IMR-90 (cell line): Measurements from ENCODE around the gene PTCH2. TPM values are rescaled to one million over a fixed set of nuclear protein-coding genes. Genes with fewer than 3 reads are reported as not detected.

ENCODE experiments used
- ATAC-seq: fragments of 200-7000 bp; cut with Tn5 transposase; 2 replicates; pipeline ENCODE4 v1.9.1; 2020; ENCODE audit warnings: low read depth, mild to moderate bottlenecking, moderate library complexity
- BruUV-seq: library from RNA; stranded (reverse); fragments of 400-500 nt; replicated peaks from 2 replicates; lab custom pipeline; 2021; lab: Mats Ljungman, UMichigan
- CTCF ChIA-PET: fragments of 300-600 bp; formaldehyde crosslinking; extraction: SDS; loops from one replicate; lab custom pipeline; 2021; ENCODE audit warnings: antibody characterized with exemption; lab: Yijun Ruan, JAX
- POLR2A ChIA-PET: fragments of 300-600 bp; sonication (Branson Sonifier 250); formaldehyde crosslinking; loops from one replicate; lab custom pipeline; 2022; ENCODE audit warnings: antibody characterized with exemption; ENCODE audit not compliant: unreplicated experiment; lab: Charles Lee
- DNase-seq: peaks from one replicate; pipeline ENCODE4 v3.0.0; 2013
- H2AFZ ChIP-seq: replicated peaks from 2 replicates; pipeline ENCODE3; 2013; ENCODE audit warnings: low read length, mild to moderate bottlenecking; ENCODE audit not compliant: poor library complexity
- H2AK5ac ChIP-seq: 2 replicates; pipeline ENCODE4 v1.6.1; 2013; ENCODE audit warnings: low read depth, low read length, inconsistent platforms
- H2AK9ac ChIP-seq: replicated peaks from 2 replicates; pipeline ENCODE3; 2013; ENCODE audit warnings: mild to moderate bottlenecking, low read depth, low read length, moderate library complexity; ENCODE audit not compliant: poor library complexity
- H2BK120ac ChIP-seq: 2 replicates; pipeline ENCODE4 v1.6.1; 2013; ENCODE audit warnings: low read depth, low read length, inconsistent platforms
- H2BK15ac ChIP-seq: 3 replicates; pipeline ENCODE4 v1.6.1; 2013; ENCODE audit warnings: low read depth, low read length, inconsistent platforms
- H2BK20ac ChIP-seq: 2 replicates; pipeline ENCODE4 v1.6.1; 2013; ENCODE audit warnings: low read depth, mild to moderate bottlenecking, inconsistent platforms, low read length, moderate library complexity
- H2BK5ac ChIP-seq: 2 replicates; pipeline ENCODE4 v1.6.1; 2013; ENCODE audit warnings: mild to moderate bottlenecking, low read depth, low read length, inconsistent platforms; ENCODE audit not compliant: poor library complexity, severe bottlenecking
- H3K14ac ChIP-seq: replicated peaks from 2 replicates; pipeline ENCODE4 v1.6.1; 2013; ENCODE audit warnings: low read depth, low read length, inconsistent platforms
- H3K18ac ChIP-seq: 2 replicates; pipeline ENCODE4 v1.6.1; 2013; ENCODE audit warnings: low read depth, low read length, control low read depth
- H3K23ac ChIP-seq: 2 replicates; pipeline ENCODE4 v1.6.1; 2013; ENCODE audit warnings: low read depth, low read length, inconsistent platforms
- H3K27ac ChIP-seq: 2 replicates; pipeline ENCODE4 v1.5.1; 2013; ENCODE audit warnings: mild to moderate bottlenecking, control low read depth, low read length; ENCODE audit not compliant: insufficient read depth
- H3K27me3 ChIP-seq: 2 replicates; pipeline ENCODE4 v1.6.1; 2013; ENCODE audit warnings: low read length; ENCODE audit not compliant: control insufficient read depth, insufficient read depth
- H3K36me3 ChIP-seq: 2 replicates; pipeline ENCODE4 v1.6.1; 2013; ENCODE audit warnings: low read length, mixed read lengths; ENCODE audit not compliant: control insufficient read depth, insufficient read depth
- H3K4ac ChIP-seq: 2 replicates; pipeline ENCODE4 v1.6.1; 2013; ENCODE audit warnings: low read depth, low read length, inconsistent platforms
- H3K4me1 ChIP-seq: 2 replicates; pipeline ENCODE4 v1.6.1; 2013; ENCODE audit warnings: low read length, mixed read lengths; ENCODE audit not compliant: control insufficient read depth, insufficient read depth
- H3K4me2 ChIP-seq: 2 replicates; pipeline ENCODE4 v1.6.1; 2013; ENCODE audit warnings: low read depth, mild to moderate bottlenecking, control low read depth, low read length, moderate library complexity
- H3K4me3 ChIP-seq: 2 replicates; pipeline ENCODE4 v1.5.1; 2013; ENCODE audit warnings: low read depth, mild to moderate bottlenecking, control low read depth, low read length, moderate library complexity; ENCODE audit not compliant: insufficient read depth
- H3K56ac ChIP-seq: 2 replicates; pipeline ENCODE4 v1.6.1; 2013; ENCODE audit warnings: low read length, inconsistent platforms; ENCODE audit not compliant: insufficient read depth; ENCODE audit errors: extremely low read depth
- H3K79me1 ChIP-seq, 2 experiments: 2 replicates each; pipeline ENCODE4 v1.6.1; 2013; ENCODE audit warnings: low read length in 2 of 2, inconsistent platforms in 1 of 2, low read depth in 1 of 2
- H3K9ac ChIP-seq: 2 replicates; pipeline ENCODE4 v1.6.1; 2013; ENCODE audit warnings: low read depth, low read length, control low read depth
- H3K9me1 ChIP-seq: 2 replicates; pipeline ENCODE4 v1.6.1; 2013; ENCODE audit warnings: low read length, inconsistent platforms; ENCODE audit not compliant: insufficient read depth
- H3K9me3 ChIP-seq: 2 replicates; pipeline ENCODE4 v1.6.1; 2013; ENCODE audit warnings: low read length; ENCODE audit not compliant: control insufficient read depth, insufficient read depth
- H4K20me1 ChIP-seq: 2 replicates; pipeline ENCODE4 v1.6.1; 2013; ENCODE audit warnings: low read length, inconsistent platforms; ENCODE audit not compliant: insufficient read depth
- H4K5ac ChIP-seq: 2 replicates; pipeline ENCODE4 v1.6.1; 2013; ENCODE audit warnings: mild to moderate bottlenecking, low read depth, low read length, control low read depth
- H4K8ac ChIP-seq, 2 experiments: 2 replicates each; pipeline ENCODE4 v1.6.1; 2013; ENCODE audit warnings: low read depth in 2 of 2, low read length in 2 of 2, control low read depth in 1 of 2, inconsistent platforms in 1 of 2
- H4K91ac ChIP-seq: 2 replicates; pipeline ENCODE4 v1.6.1; 2013; ENCODE audit warnings: low read depth, low read length, inconsistent platforms; ENCODE audit not compliant: insufficient read depth
- SMC3 ChIP-seq: fragments of 150-350 bp; IDR thresholded peaks from 2 replicates; pipeline ENCODE4 v1.6.1; 2016; ENCODE audit warnings: low read depth, mild to moderate bottlenecking, antibody characterized with exemption, low read length, moderate library complexity
- WGBS, 2 experiments: methylation state at CpG; one replicate each; pipeline versions ENCODE4 v1.1.5 to v1.1.7; 2013; ENCODE audit warnings: missing lambda C conversion rate in 2 of 2; ENCODE audit not compliant: insufficient read length in 1 of 2; ENCODE audit errors: extremely low coverage in 2 of 2; 5-methylcytosine and 5-hydroxymethylcytosine counted together
- dilution Hi-C: fragments of 300-500 bp; cut with HindIII; formaldehyde crosslinking; loops from one replicate; pipeline ENCODE4 v1.14.3; 2018; ENCODE audit warnings: low sequenced_read_pairs; ENCODE audit not compliant: unreplicated experiment
- in situ Hi-C: fragments of 300-500 bp; cut with MboI; formaldehyde crosslinking; loops from 3 replicates; pipeline ENCODE4 v1.14.3; 2019; ENCODE audit warnings: low sequenced_read_pairs, inconsistent platforms, mixed read lengths
- intact Hi-C: fragments of 100-400 bp; cut with micrococcal nuclease; formaldehyde crosslinking; loops from 2 replicates; pipeline ENCODE4 v1.10.0; 2022
- polyA plus RNA-seq, 3 experiments: library from polyadenylated mRNA; depleted of rRNA; stranded (reverse); fragments of >200 nt; gene quantifications; 2 replicates each; pipeline ENCODE4 v1.2.3, GENCODE V29; 2012; ENCODE audit warnings: low replicate concordance in 1 of 3
- total RNA-seq: library from RNA; depleted of rRNA; stranded (reverse); fragments of >200 nt; gene quantifications from 2 replicates; pipeline ENCODE4 v1.2.3, GENCODE V29; 2012
- TF ChIP-seq, protein P1 (sequence below): fragments of 150-350 bp; IDR thresholded peaks from 2 replicates; pipeline ENCODE4 v1.6.1; 2016; ENCODE audit warnings: low read depth, mild to moderate bottlenecking, low read length, moderate library complexity, borderline replicate concordance

Gene PTCH2
- total and polyA plus RNA-seq, 2 of the 4 experiments (the other 2 are of a cell fraction), result under 0.01 to 0.56 TPM

DNA sequence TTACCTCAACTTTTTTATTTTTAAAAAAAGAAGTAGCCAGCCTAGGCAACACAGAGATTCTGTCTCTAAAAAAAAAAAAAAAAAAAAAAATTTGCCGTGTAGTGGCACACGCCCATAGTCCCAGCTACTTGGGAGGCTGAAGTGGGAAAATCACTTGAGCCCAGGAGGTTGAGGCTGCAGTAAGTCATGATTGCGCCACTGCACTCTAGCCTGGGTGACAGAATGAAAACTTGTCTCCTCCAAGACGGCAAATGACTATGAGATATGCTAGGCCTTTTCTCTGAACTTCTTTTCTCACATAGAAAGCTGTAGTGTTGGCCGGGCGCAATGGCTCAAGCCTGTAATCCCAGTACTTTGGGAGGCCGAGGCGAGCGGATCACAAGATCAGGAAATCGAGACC is 24.7 kb upstream of the PTCH2 start:
- ChIA-PET CTCF (interaction anchor here (1.0 kb wide), 1 partner anchor 9 kb away, joined by 3 read pairs; no protein-coding TSS in a partner anchor), POLR2A (no interaction called here)
- intact Hi-C loops (no loop called here), dilution Hi-C loops (no loop called here), in situ Hi-C loops (loop anchor here (25.0 kb wide), 1 partner anchor 120 kb away; the partner anchor contains the start of gene EIF2B3)
- no peaks in the 10 kb centered on the region for H3K79me1 ChIP-seq
- H2BK5ac ChIP-seq, result no peak overlapping the region
- H3K27me3 ChIP-seq, result no peaks in the 10 kb centered on the region
- WGBS, 2 experiments, result no CpG with 5 or more reads among the region's 10 CpGs
- H4K91ac ChIP-seq, result no peak overlapping the region
- H4K8ac ChIP-seq, result no peak overlapping the region
- no peak overlapping the region for H3K4me3 ChIP-seq
- no peak overlapping the region for H3K18ac ChIP-seq
- H2AFZ ChIP-seq, result no peak overlapping the region
- no peaks in the 10 kb centered on the region for H3K9me3 ChIP-seq
- no peak overlapping the region for H2BK120ac ChIP-seq
- no peak overlapping the region for H3K4me2 ChIP-seq
- no peak overlapping the region for H3K56ac ChIP-seq
- no peaks in the 10 kb centered on the region for H4K20me1 ChIP-seq
- DNase-seq (no peak), ATAC-seq (no peak)
- no TSS peak for BruUV-seq
- no peak overlapping the region for H2AK5ac ChIP-seq
- no peak overlapping the region for H3K4ac ChIP-seq
- H2AK9ac ChIP-seq, result no peak overlapping the region
- peaks cover 12% of the 10 kb centered on the region for H3K36me3 ChIP-seq
- H2BK15ac ChIP-seq, result no peak overlapping the region
- H3K14ac ChIP-seq, result no peak overlapping the region
- TF ChIP-seq, protein P1, sequence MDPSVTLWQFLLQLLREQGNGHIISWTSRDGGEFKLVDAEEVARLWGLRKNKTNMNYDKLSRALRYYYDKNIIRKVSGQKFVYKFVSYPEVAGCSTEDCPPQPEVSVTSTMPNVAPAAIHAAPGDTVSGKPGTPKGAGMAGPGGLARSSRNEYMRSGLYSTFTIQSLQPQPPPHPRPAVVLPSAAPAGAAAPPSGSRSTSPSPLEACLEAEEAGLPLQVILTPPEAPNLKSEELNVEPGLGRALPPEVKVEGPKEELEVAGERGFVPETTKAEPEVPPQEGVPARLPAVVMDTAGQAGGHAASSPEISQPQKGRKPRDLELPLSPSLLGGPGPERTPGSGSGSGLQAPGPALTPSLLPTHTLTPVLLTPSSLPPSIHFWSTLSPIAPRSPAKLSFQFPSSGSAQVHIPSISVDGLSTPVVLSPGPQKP, result no peak
- TF ChIP-seq SMC3, result no peak
- no peak overlapping the region for H3K23ac ChIP-seq
- H3K4me1 ChIP-seq, result no peaks in the 10 kb centered on the region
- no peak overlapping the region for H3K27ac ChIP-seq
- H2BK20ac ChIP-seq, result no peak overlapping the region
- no peak overlapping the region for H3K9ac ChIP-seq
- no peak overlapping the region for H4K5ac ChIP-seq
- no peaks in the 10 kb centered on the region for H3K9me1 ChIP-seq
